PC-9 (cell line): ENCODE data around the gene BRCC3. TPM values are rescaled to one million over a fixed set of nuclear protein-coding genes. Genes with fewer than 3 reads are reported as not detected.
A peak's percentile ranks its signal among the peaks of the same experiment; 100 is the strongest.

Experiments used
- BruUV-seq: library from RNA; stranded (reverse); fragments of 400-500 nt; replicated peaks from 2 replicates; lab custom pipeline; 2021; lab: Mats Ljungman, UMichigan
- CTCF ChIA-PET: fragments of 300-600 bp; sonication (Branson Sonifier 250); formaldehyde crosslinking; loops from one replicate; lab custom pipeline; 2022; ENCODE audit warnings: antibody characterized with exemption; lab: Charles Lee
- POLR2A ChIA-PET: fragments of 300-600 bp; sonication (Branson Sonifier 250); formaldehyde crosslinking; loops from one replicate; lab custom pipeline; 2022; ENCODE audit warnings: antibody characterized with exemption; ENCODE audit not compliant: unreplicated experiment; lab: Charles Lee
- DNase-seq, 2 experiments: peaks; one replicate each; pipeline versions ENCODE4 v3.0.0 to v3.0.0-alpha.2; 2015 to 2022; ENCODE audit warnings: mixed read lengths in 1 of 2
- H2AFZ ChIP-seq: fragments of 200-600 bp; sonication (generic); 2 replicates; pipeline ENCODE4 v1.8.1; 2017; ENCODE audit warnings: antibody characterized with exemption
- H3F3A ChIP-seq: fragments of 200-600 bp; sonication (generic); 2 replicates; pipeline ENCODE4 v1.8.1; 2017; ENCODE audit warnings: antibody characterized with exemption, mild to moderate bottlenecking, low read depth; ENCODE audit not compliant: insufficient read depth
- H3K27ac ChIP-seq: fragments of 200-600 bp; sonication (generic); 2 replicates; pipeline ENCODE4 v1.6.1; 2016; ENCODE audit warnings: mixed run types
- H3K27me3 ChIP-seq: fragments of 200-600 bp; sonication (generic); 2 replicates; pipeline ENCODE4 v1.6.1; 2016; ENCODE audit warnings: low read depth, mixed run types; ENCODE audit not compliant: insufficient read depth
- H3K36me3 ChIP-seq: fragments of 200-600 bp; sonication (generic); 2 replicates; pipeline ENCODE4 v1.6.1; 2016; ENCODE audit warnings: low read depth, mixed run types
- H3K4me1 ChIP-seq: fragments of 200-600 bp; sonication (generic); replicated peaks from 2 replicates; pipeline ENCODE4 v1.6.1; 2016; ENCODE audit warnings: mixed run types; ENCODE audit not compliant: insufficient read depth
- H3K4me2 ChIP-seq: fragments of 200-600 bp; sonication (generic); 2 replicates; pipeline ENCODE4 v1.6.1; 2017; ENCODE audit warnings: mixed run types
- H3K4me3 ChIP-seq: fragments of 200-600 bp; sonication (generic); 2 replicates; pipeline ENCODE4 v1.6.1; 2016; ENCODE audit warnings: mixed run types
- H3K79me2 ChIP-seq: fragments of 200-600 bp; sonication (generic); 2 replicates; pipeline ENCODE4 v1.6.1; 2017; ENCODE audit warnings: low read depth, mixed run types
- H3K9me2 ChIP-seq: fragments of 200-600 bp; sonication (generic); 2 replicates; pipeline ENCODE4 v1.8.1; 2017; ENCODE audit warnings: mild to moderate bottlenecking; ENCODE audit not compliant: insufficient read depth
- H3K9me3 ChIP-seq: fragments of 200-600 bp; sonication (generic); 2 replicates; pipeline ENCODE4 v1.8.1; 2016; ENCODE audit warnings: low read depth; ENCODE audit not compliant: insufficient read depth
- H4K20me1 ChIP-seq: fragments of 200-600 bp; sonication (generic); 2 replicates; pipeline ENCODE4 v1.8.1; 2017; ENCODE audit not compliant: insufficient read depth
- CTCF ChIP-seq: fragments of 200-600 bp; sonication (generic); conservative IDR thresholded peaks from 2 replicates; pipeline ENCODE4 v1.6.1; 2017; ENCODE audit warnings: mixed run types, antibody characterized with exemption, mild to moderate bottlenecking, moderate library complexity
- EZH2 ChIP-seq: fragments of 200-600 bp; sonication (generic); IDR thresholded peaks from 2 replicates; pipeline ENCODE4 v1.8.0; 2017; ENCODE audit warnings: antibody characterized with exemption, low read depth
- intact Hi-C: fragments of 100-400 bp; cut with micrococcal nuclease; formaldehyde crosslinking; loops from one replicate; pipeline ENCODE4 v1.10.0; 2022; ENCODE audit not compliant: unreplicated experiment
- total RNA-seq: library from RNA; stranded (reverse); gene quantifications from 2 replicates; pipeline ENCODE4 v1.2.3, GENCODE V29; 2021

BRCC3 gene
- total RNA-seq, 1 experiment from 2014 or later: 52.0 TPM

GRCh38 chrX:155148724-155149537 is 77.6 kb downstream of the BRCC3 start:
- CTCF ChIA-PET: interaction anchor here (0.5 to 0.7 kb wide), 2 partner anchors 62 to 231 kb away, joined by 3 to 5 read pairs; no protein-coding TSS in a partner anchor
- no peaks in the 10 kb centered on the region for H3F3A ChIP-seq
- H3K27ac ChIP-seq: no peak overlapping the region
- no peaks in the 10 kb centered on the region for H3K79me2 ChIP-seq
- H4K20me1 ChIP-seq: no peaks in the 10 kb centered on the region
- BruUV-seq: no TSS peak
- TF ChIP-seq EZH2 (no peak), CTCF (peak; percentile 62)
- no peaks in the 10 kb centered on the region for H3K27me3 ChIP-seq
- POLR2A ChIA-PET: no interaction called here
- H3K36me3 ChIP-seq: no peaks in the 10 kb centered on the region
- no peaks in the 10 kb centered on the region for H3K9me2 ChIP-seq
- intact Hi-C loops: no loop called here
- H3K9me3 ChIP-seq: no peaks in the 10 kb centered on the region
- H3K4me3 ChIP-seq: no peak overlapping the region
- H3K4me2 ChIP-seq: no peak overlapping the region
- H3K4me1 ChIP-seq: no peaks in the 10 kb centered on the region
- DNase-seq: no peak
- no peak overlapping the region for H2AFZ ChIP-seq

GRCh38 chrX:155169881-155170280 is 98.6 kb downstream of the BRCC3 start:
- Histone ChIP-seq H3K27ac (no peak overlapping the region), H3K9me2 (no peaks in the 10 kb centered on the region), H3K27me3 (no peaks in the 10 kb centered on the region), H3K79me2 (no peaks in the 10 kb centered on the region), H3F3A (no peaks in the 10 kb centered on the region), H2AFZ (no peak overlapping the region), H3K36me3 (no peaks in the 10 kb centered on the region), H4K20me1 (no peaks in the 10 kb centered on the region), H3K4me2 (no peak overlapping the region), H3K4me3 (no peak overlapping the region), H3K9me3 (no peaks in the 10 kb centered on the region), H3K4me1 (no peaks in the 10 kb centered on the region)
- DNase-seq: no peak
- intact Hi-C loops: no loop called here
- CTCF ChIA-PET: no interaction called here
- POLR2A ChIA-PET: no interaction called here
- no TSS peak for BruUV-seq
- TF ChIP-seq CTCF: no peak
- TF ChIP-seq EZH2: no peak

Other genes with a start within 250 kb of the BRCC3 start
- not detected in 2 replicates for gene SMIM9, start 236.8 kb upstream of the BRCC3 start, total RNA-seq
- gene F8A1, start 185.2 kb upstream of the BRCC3 start, total RNA-seq: 12.1 and 19.6 TPM in 2 replicates
- gene F8, start 48.8 kb upstream of the BRCC3 start, total RNA-seq: 13.8 and 15.2 TPM in 2 replicates
- gene FUNDC2, start 44.7 kb upstream of the BRCC3 start, total RNA-seq: 90.6 and 108 TPM in 2 replicates
- gene CMC4, start 372 bp upstream of the BRCC3 start, total RNA-seq: 13.7 and 15.8 TPM in 2 replicates
- gene MTCP1, start 372 bp upstream of the BRCC3 start, total RNA-seq: 30.8 and 49.5 TPM in 2 replicates
- 68.9 and 87.8 TPM in 2 replicates for gene VBP1, start 145.0 kb downstream of the BRCC3 start, total RNA-seq
- not detected in 2 replicates for gene RAB39B, start 193.0 kb downstream of the BRCC3 start, total RNA-seq